Activated CD4-positive, alpha-beta T cell treated with anti-CD3 and anti-CD28 coated beads, Interleukin-2, amount 10 ng/mL, durations not matched to agents 7 days and 5 days (primary cell): Measurements from ENCODE around the gene GSDMA. TPM values are rescaled to one million over a fixed set of nuclear protein-coding genes. Genes with fewer than 3 reads are reported as not detected.

ENCODE experiments used
- CTCF ChIA-PET: fragments of 350-600 bp; sonication (Branson Sonifier 250); formaldehyde crosslinking; loops from one replicate; lab custom pipeline; 2021; ENCODE audit warnings: antibody characterized with exemption; lab: Charles Lee
- POLR2A ChIA-PET: fragments of 350-600 bp; sonication (Branson Sonifier 250); formaldehyde crosslinking; loops from one replicate; lab custom pipeline; 2021; ENCODE audit warnings: antibody characterized with exemption; lab: Charles Lee
- DNase-seq: peaks from one replicate; pipeline ENCODE4 v3.0.0-alpha.2; 2020
- H3K27ac Mint-ChIP-seq: one replicate; pipeline ENCODE4 v1.8.0; 2021; ENCODE audit warnings: mild to moderate bottlenecking, moderate library complexity, mixed read lengths
- H3K27me3 Mint-ChIP-seq: one replicate; pipeline ENCODE4 v1.8.0; 2021; ENCODE audit warnings: mixed read lengths
- H3K36me3 Mint-ChIP-seq: one replicate; pipeline ENCODE4 v1.8.0; 2021; ENCODE audit warnings: low read depth, mixed read lengths
- H3K4me1 Mint-ChIP-seq: one replicate; pipeline ENCODE4 v1.8.0; 2021; ENCODE audit warnings: mixed read lengths
- H3K4me3 Mint-ChIP-seq: one replicate; pipeline ENCODE4 v1.8.0; 2021; ENCODE audit warnings: mild to moderate bottlenecking, moderate library complexity, mixed read lengths
- H3K9me3 Mint-ChIP-seq: one replicate; pipeline ENCODE4 v1.8.0; 2021; ENCODE audit warnings: mixed read lengths
- total RNA-seq, 2 experiments: library from RNA; stranded (reverse); gene quantifications; one replicate each; pipeline ENCODE4 v1.2.3, GENCODE V29; 2021

The GSDMA gene
- total RNA-seq, 2 experiments from 2014 or later: 0.89 to 1.5 TPM

GRCh38 chr17:39925282-39926134, 37.3 kb upstream of the GSDMA start:
- peaks cover 72% of the 10 kb centered on the region for H3K4me1 Mint-ChIP-seq
- H3K27me3 Mint-ChIP-seq: no peaks in the 10 kb centered on the region
- DNase-seq: no peak
- ChIA-PET POLR2A (no interaction called here), CTCF (interaction anchor here (0.7 to 2.7 kb wide), 4 partner anchors 10 to 307 kb away, joined by 3 to 7 read pairs (median 4); no protein-coding TSS in a partner anchor)
- H3K36me3 Mint-ChIP-seq: peaks cover 49% of the 10 kb centered on the region
- H3K27ac Mint-ChIP-seq: peak overlapping the region; percentile 97
- peak overlapping the region; percentile 84 for H3K4me3 Mint-ChIP-seq
- no peaks in the 10 kb centered on the region for H3K9me3 Mint-ChIP-seq

GRCh38 chr17:39926135-39926587, 36.6 kb upstream of the GSDMA start:
- DNase-seq: no peak
- ChIA-PET POLR2A (interaction anchor here (0.8 kb wide), 1 partner anchor 55 kb away, joined by 3 read pairs; the partner anchor contains the start of gene PSMD3), CTCF (interaction anchor here (0.5 to 2.7 kb wide), 8 partner anchors 11 to 307 kb away, joined by 3 to 7 read pairs (median 4); no protein-coding TSS in a partner anchor)
- Mint-ChIP-seq H3K9me3 (no peaks in the 10 kb centered on the region), H3K27me3 (no peaks in the 10 kb centered on the region), H3K36me3 (peaks cover 42% of the 10 kb centered on the region), H3K27ac (peak overlapping the region; percentile 97), H3K4me3 (peak overlapping the region; percentile 84), H3K4me1 (peaks cover 65% of the 10 kb centered on the region)

GRCh38 chr17:39926588-39927100, 36.2 kb upstream of the GSDMA start:
- ChIA-PET CTCF (interaction anchor here (0.5 to 1.6 kb wide), 7 partner anchors 11 to 308 kb away, joined by 3 to 6 read pairs (median 3); no protein-coding TSS in a partner anchor), POLR2A (interaction anchor here (0.6 to 0.8 kb wide), 2 partner anchors 54 to 381 kb away, joined by 3 to 7 read pairs; partner anchors contain the start of gene PSMD3)
- Mint-ChIP-seq H3K4me3 (peak overlapping the region; percentile 84), H3K27me3 (no peaks in the 10 kb centered on the region), H3K36me3 (peaks cover 37% of the 10 kb centered on the region), H3K4me1 (peaks cover 60% of the 10 kb centered on the region), H3K27ac (peak overlapping the region; percentile 97), H3K9me3 (no peaks in the 10 kb centered on the region)
- peak; percentile 83 for DNase-seq

- POLR2A ChIA-PET: interaction anchor here (0.6 kb wide), 2 partner anchors 173 to 380 kb away, joined by 4 to 7 read pairs; no protein-coding TSS in a partner anchor
- H3K4me1 Mint-ChIP-seq: peaks cover 54% of the 10 kb centered on the region
- no peaks in the 10 kb centered on the region for H3K9me3 Mint-ChIP-seq
These were observed 35.5 kb upstream of the GSDMA start, which contains the start of the genes LRRC3C and ORMDL3 for GRCh38 chr17:39927101-39927928. LRRC3C (plus strand) TSS chr17:39927732; CDS start chr17:39941524, 13,792 bp downstream. ORMDL3 (minus strand) TSS chr17:39927601; CDS start chr17:39924203, 3,398 bp downstream.

GRCh38 chr17:39927929-39928857, 34.6 kb upstream of the GSDMA start:
- Mint-ChIP-seq H3K36me3 (peaks cover 22% of the 10 kb centered on the region), H3K9me3 (no peaks in the 10 kb centered on the region), H3K27ac (peak overlapping the region; percentile 97), H3K4me3 (peak overlapping the region; percentile 84), H3K27me3 (no peaks in the 10 kb centered on the region), H3K4me1 (peaks cover 46% of the 10 kb centered on the region)
- no peak for DNase-seq
- POLR2A ChIA-PET: interaction anchor here (0.6 kb wide), 1 partner anchor 173 kb away, joined by 4 read pairs; no protein-coding TSS in a partner anchor
- CTCF ChIA-PET: interaction anchor here (0.6 to 1.8 kb wide), 5 partner anchors 10 to 283 kb away, joined by 3 to 5 read pairs (median 3); no protein-coding TSS in a partner anchor

More at GRCh38 chr17:39927101-39927928, 35.5 kb upstream of the GSDMA start, which contains the start of the genes LRRC3C and ORMDL3:
- H3K27me3 Mint-ChIP-seq: no peaks in the 10 kb centered on the region
- DNase-seq: peak; percentile 92
- H3K4me3 Mint-ChIP-seq: peak within 1 kb of the TSS; percentile 84
- H3K27ac Mint-ChIP-seq: peak within 1 kb of the TSS; percentile 97
- CTCF ChIA-PET: interaction anchor here (1.2 to 1.8 kb wide), 3 partner anchors 11 to 29 kb away, joined by 3 to 5 read pairs (median 4); no protein-coding TSS in a partner anchor
- H3K36me3 Mint-ChIP-seq: peaks cover 30% of the 10 kb centered on the region

- no peak overlapping the region for H3K4me3 Mint-ChIP-seq
- peaks cover 17% of the 10 kb centered on the region for H3K36me3 Mint-ChIP-seq
- peaks cover 41% of the 10 kb centered on the region for H3K4me1 Mint-ChIP-seq
- no peaks in the 10 kb centered on the region for H3K9me3 Mint-ChIP-seq
- ChIA-PET CTCF (interaction anchor here (0.6 to 1.8 kb wide), 3 partner anchors 9 to 19 kb away, joined by 3 to 5 read pairs (median 4); no protein-coding TSS in a partner anchor), POLR2A (interaction anchor here (0.6 kb wide), 1 partner anchor 99 kb away, joined by 3 read pairs; no protein-coding TSS in a partner anchor)
- H3K27me3 Mint-ChIP-seq: no peaks in the 10 kb centered on the region
- no peak for DNase-seq
- no peak overlapping the region for H3K27ac Mint-ChIP-seq
These were observed 33.8 kb upstream of the GSDMA start for GRCh38 chr17:39928858-39929645.

GRCh38 chr17:39929646-39930407, 33.0 kb upstream of the GSDMA start:
- H3K36me3 Mint-ChIP-seq: peaks cover 10% of the 10 kb centered on the region
- no peaks in the 10 kb centered on the region for H3K27me3 Mint-ChIP-seq
- no peak for DNase-seq
- H3K4me3 Mint-ChIP-seq: no peak overlapping the region
- no peak overlapping the region for H3K27ac Mint-ChIP-seq
- H3K9me3 Mint-ChIP-seq: no peaks in the 10 kb centered on the region
- POLR2A ChIA-PET: interaction anchor here (0.6 kb wide), 1 partner anchor 98 kb away, joined by 3 read pairs; no protein-coding TSS in a partner anchor
- CTCF ChIA-PET: interaction anchor here (0.6 kb wide), 1 partner anchor 509 kb away, joined by 4 read pairs; no protein-coding TSS in a partner anchor
- peaks cover 33% of the 10 kb centered on the region for H3K4me1 Mint-ChIP-seq

- H3K9me3 Mint-ChIP-seq: no peaks in the 10 kb centered on the region
- no peaks in the 10 kb centered on the region for H3K36me3 Mint-ChIP-seq
- ChIA-PET POLR2A (no interaction called here), CTCF (no interaction called here)
- no peak for DNase-seq
- peaks cover 11% of the 10 kb centered on the region for H3K4me1 Mint-ChIP-seq
- H3K27me3 Mint-ChIP-seq: no peaks in the 10 kb centered on the region
- no peak overlapping the region for H3K27ac Mint-ChIP-seq
- H3K4me3 Mint-ChIP-seq: no peak overlapping the region
These were observed 28.9 kb upstream of the GSDMA start for GRCh38 chr17:39933912-39934311.

GRCh38 chr17:39934324-39934723, 28.5 kb upstream of the GSDMA start:
- Mint-ChIP-seq H3K27ac (no peak overlapping the region), H3K4me1 (peaks cover 11% of the 10 kb centered on the region), H3K9me3 (no peaks in the 10 kb centered on the region), H3K27me3 (no peaks in the 10 kb centered on the region), H3K36me3 (no peaks in the 10 kb centered on the region), H3K4me3 (no peak overlapping the region)
- CTCF ChIA-PET: no interaction called here
- POLR2A ChIA-PET: no interaction called here
- DNase-seq: no peak

GRCh38 chr17:39935909-39936308, 26.9 kb upstream of the GSDMA start:
- Mint-ChIP-seq H3K9me3 (no peaks in the 10 kb centered on the region), H3K36me3 (no peaks in the 10 kb centered on the region), H3K4me3 (no peak overlapping the region), H3K4me1 (peaks cover 17% of the 10 kb centered on the region), H3K27me3 (no peaks in the 10 kb centered on the region), H3K27ac (no peak overlapping the region)
- ChIA-PET CTCF (no interaction called here), POLR2A (no interaction called here)
- no peak for DNase-seq
